DND-41 (cell line): ENCODE measurements around the gene CREB1.
"Not testable (repeated sequence)": the region's sequence is repeated elsewhere in the genome, so short reads cannot be mapped to it uniquely, and the experiment has no call there.

ENCODE experiments used
- ATAC-seq: fragments of 200-7000 bp; cut with Tn5 transposase; 3 replicates; pipeline ENCODE4 v1.9.1; 2021; ENCODE audit warnings: low read depth; ENCODE audit not compliant: insufficient read depth
- DNase-seq: peaks from one replicate; pipeline ENCODE4 v3.0.0-alpha.2; 2020
- H2AFZ ChIP-seq: 2 replicates; pipeline ENCODE4 v1.6.0; 2012; ENCODE audit warnings: low read depth, low read length
- H3K27ac ChIP-seq: 2 replicates; pipeline ENCODE4 v1.5.1; 2012; ENCODE audit warnings: low read length, inconsistent platforms
- H3K27me3 ChIP-seq: fragments of 200-600 bp; sonication (generic); 2 replicates; pipeline ENCODE4 v1.6.0; 2012; ENCODE audit warnings: low read length, mild to moderate bottlenecking, inconsistent platforms; ENCODE audit not compliant: insufficient read depth, poor library complexity
- H3K36me3 ChIP-seq: 2 replicates; pipeline ENCODE4 v1.5.1; 2012; ENCODE audit warnings: low read length, inconsistent platforms; ENCODE audit not compliant: insufficient read depth
- H3K4me1 ChIP-seq: 2 replicates; pipeline ENCODE4 v1.5.1; 2012; ENCODE audit warnings: mild to moderate bottlenecking, low read length; ENCODE audit not compliant: insufficient read depth
- H3K4me2 ChIP-seq: 2 replicates; pipeline ENCODE4 v1.6.0; 2012; ENCODE audit warnings: mild to moderate bottlenecking, moderate library complexity, low read length, inconsistent platforms; ENCODE audit not compliant: insufficient read depth
- H3K4me3 ChIP-seq, 2 experiments: fragments of 200-600 bp in 1 of 2; shearing (Covaris generic) in 1 of 2; 2 replicates each; pipeline ENCODE4 v1.5.1; 2012 to 2016; ENCODE audit warnings: inconsistent platforms in 2 of 2, low read length in 2 of 2, mild to moderate bottlenecking in 2 of 2, low read depth in 1 of 2, moderate library complexity in 1 of 2
- H3K79me2 ChIP-seq: 2 replicates; pipeline ENCODE4 v1.6.0; 2012; ENCODE audit warnings: low read length, inconsistent platforms; ENCODE audit not compliant: insufficient read depth
- H3K9ac ChIP-seq: 2 replicates; pipeline ENCODE4 v1.6.0; 2012; ENCODE audit warnings: low read depth, mild to moderate bottlenecking, inconsistent platforms, low read length, moderate library complexity
- H3K9me3 ChIP-seq: 2 replicates; pipeline ENCODE4 v1.5.1; 2012; ENCODE audit warnings: low read length, moderate library complexity, mild to moderate bottlenecking, inconsistent platforms; ENCODE audit not compliant: insufficient read depth, severe bottlenecking
- H4K20me1 ChIP-seq: 2 replicates; pipeline ENCODE4 v1.6.0; 2012; ENCODE audit warnings: low read length; ENCODE audit not compliant: insufficient read depth
- CTCF ChIP-seq: IDR thresholded peaks from 2 replicates; pipeline ENCODE4 v1.5.1; 2012; ENCODE audit warnings: borderline replicate concordance, low read length, moderate library complexity, mild to moderate bottlenecking; ENCODE audit not compliant: poor library complexity, severe bottlenecking; ENCODE audit errors: extremely low read depth
- EZH2 ChIP-seq: IDR thresholded peaks from 3 replicates; pipeline ENCODE4 v1.6.1; 2012; ENCODE audit warnings: borderline replicate concordance, low read depth, mild to moderate bottlenecking, moderate library complexity, low read length, inconsistent platforms; ENCODE audit not compliant: severe bottlenecking

Gene CREB1

GRCh38 chr2:207494137-207494536, 35.6 kb upstream of the CREB1 start:
- H3K27me3 ChIP-seq, result no peaks in the 10 kb centered on the region
- DNase-seq (no peak), ATAC-seq (no peak)
- no peaks in the 10 kb centered on the region for H3K4me1 ChIP-seq
- no peak overlapping the region for H3K4me3 ChIP-seq
- no peak overlapping the region for H3K4me2 ChIP-seq
- no peaks in the 10 kb centered on the region for H3K79me2 ChIP-seq
- no peaks in the 10 kb centered on the region for H4K20me1 ChIP-seq
- H2AFZ ChIP-seq, result no peak overlapping the region
- TF ChIP-seq CTCF, result no peak
- no peak for TF ChIP-seq EZH2
- H3K36me3 ChIP-seq, result no peaks in the 10 kb centered on the region
- H3K9ac ChIP-seq, result no peak overlapping the region
- H3K27ac ChIP-seq, result no peak overlapping the region
- no peaks in the 10 kb centered on the region for H3K9me3 ChIP-seq

- not testable (repeated sequence) for H3K27ac ChIP-seq, H3K9ac ChIP-seq, H3K79me2 ChIP-seq, H3K27me3 ChIP-seq, H3K4me3 ChIP-seq, H3K4me2 ChIP-seq, ATAC-seq, DNase-seq, H3K36me3 ChIP-seq, H3K9me3 ChIP-seq, H2AFZ ChIP-seq, H3K4me1 ChIP-seq, H4K20me1 ChIP-seq
Measured at GRCh38 chr2:207496936-207497335, 32.8 kb upstream of the CREB1 start.

- Histone ChIP-seq H3K27ac (no peak overlapping the region), H3K9me3 (no peaks in the 10 kb centered on the region), H3K4me2 (no peak overlapping the region), H4K20me1 (no peaks in the 10 kb centered on the region), H3K4me1 (no peaks in the 10 kb centered on the region), H3K9ac (no peak overlapping the region), H3K4me3 (no peak overlapping the region), H3K27me3 (peaks cover 7% of the 10 kb centered on the region), H3K36me3 (no peaks in the 10 kb centered on the region), H2AFZ (no peak overlapping the region), H3K79me2 (no peaks in the 10 kb centered on the region)
- TF ChIP-seq CTCF, result no peak
- no peak for TF ChIP-seq EZH2
- ATAC-seq, result no peak
- no peak for DNase-seq
Measured at GRCh38 chr2:207497596-207497995, 32.2 kb upstream of the CREB1 start.

- H3K4me3 ChIP-seq, result no peak overlapping the region
- H3K79me2 ChIP-seq, result no peaks in the 10 kb centered on the region
- H2AFZ ChIP-seq, result no peak overlapping the region
- H3K36me3 ChIP-seq, result no peaks in the 10 kb centered on the region
- H3K4me2 ChIP-seq, result no peak overlapping the region
- no peak overlapping the region for H3K27ac ChIP-seq
- no peaks in the 10 kb centered on the region for H4K20me1 ChIP-seq
- H3K27me3 ChIP-seq, result peaks cover 7% of the 10 kb centered on the region
- TF ChIP-seq EZH2, result no peak
- TF ChIP-seq CTCF, result no peak
- ATAC-seq, result no peak
- H3K9me3 ChIP-seq, result no peaks in the 10 kb centered on the region
- H3K4me1 ChIP-seq, result no peaks in the 10 kb centered on the region
- H3K9ac ChIP-seq, result no peak overlapping the region
- no peak for DNase-seq
Measured at GRCh38 chr2:207498427-207498826, 31.3 kb upstream of the CREB1 start.
